HG03520 (cell line): ENCODE data around the gene ZDHHC1.
"Not testable (repeated sequence)": the region's sequence is repeated elsewhere in the genome, so short reads cannot be mapped to it uniquely, and the experiment has no call there.

Experiments used
- ATAC-seq: cut with Tn5 transposase; IDR thresholded peaks from one replicate; pipeline ENCODE4 v1.9.1; 2021; ENCODE audit warnings: mild to moderate bottlenecking, moderate library complexity; ENCODE audit not compliant: unreplicated experiment

ZDHHC1 gene

DNA sequence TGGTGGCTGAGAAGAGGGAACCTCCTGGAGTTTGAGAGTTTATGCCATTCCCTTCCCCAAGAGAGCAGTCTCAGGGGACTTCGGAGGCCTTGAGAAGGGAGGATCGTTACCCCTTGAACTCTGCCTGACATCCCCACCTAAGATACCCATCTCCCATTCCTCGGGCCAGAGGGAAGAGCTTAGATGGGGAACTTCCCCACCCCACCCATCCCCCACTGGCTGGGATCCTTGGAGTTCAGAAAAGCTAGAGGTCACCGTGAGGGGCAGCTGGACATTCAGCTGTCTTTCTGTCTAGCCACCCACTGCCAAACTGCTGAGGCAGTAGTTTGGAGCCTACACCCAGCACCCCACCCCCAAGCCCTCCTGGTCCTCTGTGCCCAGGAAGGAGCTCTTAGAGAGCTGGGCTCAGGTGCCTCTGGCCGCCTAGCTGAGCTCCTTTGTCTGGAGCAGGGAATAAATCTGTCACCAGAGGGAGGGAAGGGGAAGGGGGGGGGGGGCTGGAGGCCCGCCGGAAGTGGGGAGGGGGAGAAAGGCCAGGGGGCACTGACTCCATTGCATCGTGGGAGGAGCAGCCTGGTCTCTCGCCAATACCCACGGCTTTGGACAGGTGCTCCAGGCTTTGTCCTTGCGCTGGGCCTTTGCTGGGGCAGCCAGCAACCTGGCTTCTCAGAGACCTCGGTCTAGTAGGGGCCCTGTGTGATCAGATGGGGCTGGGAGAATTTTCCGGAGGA lies 15.7 kb upstream of the ZDHHC1 start:
- ATAC-seq, result no peak

DNA sequence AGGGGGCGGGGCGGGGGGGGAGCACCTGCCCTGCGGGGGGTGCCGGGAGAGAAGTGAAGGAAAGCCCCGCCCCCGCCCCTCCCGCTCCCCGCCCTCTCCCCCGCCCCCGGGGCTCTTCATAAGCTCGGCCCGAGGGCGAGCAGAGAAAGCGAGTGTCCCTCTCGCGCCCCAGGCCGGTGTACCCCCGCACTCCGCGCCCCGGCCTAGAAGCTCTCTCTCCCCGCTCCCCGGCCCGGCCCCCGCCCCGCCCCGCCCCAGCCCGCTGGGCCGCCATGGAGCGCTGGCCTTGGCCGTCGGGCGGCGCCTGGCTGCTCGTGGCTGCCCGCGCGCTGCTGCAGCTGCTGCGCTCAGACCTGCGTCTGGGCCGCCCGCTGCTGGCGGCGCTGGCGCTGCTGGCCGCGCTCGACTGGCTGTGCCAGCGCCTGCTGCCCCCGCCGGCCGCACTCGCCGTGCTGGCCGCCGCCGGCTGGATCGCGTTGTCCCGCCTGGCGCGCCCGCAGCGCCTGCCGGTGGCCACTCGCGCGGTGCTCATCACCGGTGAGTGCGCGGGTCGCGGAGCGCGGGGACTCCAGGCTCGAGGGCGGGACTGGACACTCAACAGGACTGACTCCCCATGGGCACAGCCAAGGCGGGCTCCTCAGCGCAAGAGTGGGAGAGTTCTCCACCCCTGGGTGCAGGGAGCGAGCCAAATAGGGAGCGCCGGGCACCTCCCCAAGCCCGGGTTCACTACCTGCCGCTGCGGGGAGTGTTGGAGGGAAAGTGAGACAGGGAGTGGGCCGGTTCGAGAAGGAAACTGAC lies 14.9 kb upstream of the ZDHHC1 start, which contains the start of gene HSD11B2:
HSD11B2 (plus strand) TSS at position 145 of the 798 bp plus-strand sequence; CDS start at position 273, 128 bp downstream.
- ATAC-seq, result no peak

DNA sequence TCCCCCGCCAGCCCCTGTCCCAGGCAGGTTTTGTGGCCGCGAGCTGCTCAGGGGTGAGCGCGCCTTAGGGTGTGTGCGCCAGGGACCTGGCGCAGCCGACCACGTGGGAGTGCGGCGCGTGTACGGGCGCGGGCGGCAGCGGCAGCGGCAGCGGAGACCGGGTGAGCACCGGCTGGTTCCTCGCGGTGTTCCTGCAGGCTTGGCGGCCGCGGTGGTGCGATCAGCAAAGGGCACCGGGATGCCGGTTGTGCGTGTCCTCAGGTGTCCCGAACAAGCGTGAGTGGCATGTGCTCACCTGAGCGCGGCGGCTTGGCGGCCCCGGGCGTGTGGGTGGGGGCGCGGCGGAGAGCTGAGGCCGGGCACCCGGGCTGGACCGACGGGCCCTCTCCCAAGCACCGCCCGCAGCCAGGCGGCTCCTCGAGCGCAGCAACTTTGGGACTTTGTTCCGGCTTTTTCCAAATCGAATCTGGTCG lies 14.3 kb upstream of the ZDHHC1 start:
- ATAC-seq, result no peak

DNA sequence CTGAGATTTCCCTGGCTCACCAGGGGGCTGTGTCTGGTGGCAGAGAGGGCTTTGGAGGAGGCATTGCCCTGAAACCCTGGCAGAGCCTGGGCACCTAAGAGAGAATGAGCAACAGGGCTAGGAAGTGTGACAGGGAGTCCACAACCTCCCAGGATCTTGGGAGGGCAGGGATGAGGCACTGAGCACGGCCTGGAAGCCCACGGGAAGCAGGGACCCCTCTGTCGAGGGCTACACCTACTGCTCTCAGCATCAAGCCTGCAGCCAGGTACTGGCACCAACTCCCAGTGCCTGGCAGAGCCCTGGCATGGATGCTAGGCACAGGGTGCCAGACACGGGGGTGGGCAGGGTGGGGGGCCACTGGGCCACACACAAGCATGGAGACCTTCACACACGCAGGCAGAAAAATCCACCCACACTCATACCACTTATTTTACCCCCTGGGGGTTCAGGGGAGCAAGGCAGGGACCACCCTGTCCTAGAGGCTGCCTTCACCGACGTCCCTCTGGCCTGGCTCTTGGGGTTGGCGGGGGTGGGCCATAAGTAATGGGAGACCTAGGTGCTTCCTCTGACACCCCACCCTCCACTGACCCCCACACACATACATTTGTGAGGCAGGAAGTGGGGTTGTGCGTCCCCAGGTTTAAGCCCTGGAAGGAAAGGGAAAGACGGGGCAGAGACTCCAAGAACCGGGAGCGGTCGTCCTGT lies 13.7 kb upstream of the ZDHHC1 start:
- ATAC-seq, result no peak

DNA sequence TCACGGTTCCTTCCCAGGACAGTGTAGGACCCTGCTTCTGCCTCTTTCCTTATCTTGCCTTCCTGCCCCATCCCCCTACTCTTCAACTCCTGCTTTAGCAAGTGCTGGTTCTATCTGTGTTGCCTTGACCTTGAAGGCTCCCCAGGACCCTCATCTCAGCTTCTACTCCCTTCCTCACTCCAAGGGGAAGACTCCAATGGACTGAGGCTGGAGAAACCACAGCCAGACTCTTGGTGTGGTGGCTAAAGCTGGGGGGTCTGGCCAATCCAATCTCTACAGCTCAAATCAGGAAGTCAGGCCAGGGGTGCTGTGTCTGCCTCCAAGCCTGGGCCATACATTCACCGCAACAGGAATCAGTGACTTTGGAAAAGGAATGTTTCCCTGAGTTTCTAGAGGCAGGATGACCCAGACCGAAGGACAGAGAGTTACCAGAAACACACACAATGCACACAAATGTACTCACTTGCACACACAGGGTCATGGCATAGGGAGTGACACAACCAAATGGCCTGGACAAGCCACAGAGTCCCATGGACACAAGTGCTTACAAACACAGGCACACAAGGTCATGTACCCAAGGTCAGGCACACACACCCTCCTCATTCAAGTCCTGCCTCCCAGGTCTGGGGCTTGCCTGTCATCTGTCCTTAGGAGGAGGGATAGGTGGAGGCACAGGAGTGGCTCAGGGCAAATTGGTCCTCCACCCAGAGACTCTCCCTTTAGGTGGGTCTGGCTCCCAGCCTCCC lies 12.9 kb upstream of the ZDHHC1 start:
- no peak for ATAC-seq

GRCh38 chr16:67428146-67428731 lies 12.0 kb upstream of the ZDHHC1 start:
- ATAC-seq, result no peak

DNA sequence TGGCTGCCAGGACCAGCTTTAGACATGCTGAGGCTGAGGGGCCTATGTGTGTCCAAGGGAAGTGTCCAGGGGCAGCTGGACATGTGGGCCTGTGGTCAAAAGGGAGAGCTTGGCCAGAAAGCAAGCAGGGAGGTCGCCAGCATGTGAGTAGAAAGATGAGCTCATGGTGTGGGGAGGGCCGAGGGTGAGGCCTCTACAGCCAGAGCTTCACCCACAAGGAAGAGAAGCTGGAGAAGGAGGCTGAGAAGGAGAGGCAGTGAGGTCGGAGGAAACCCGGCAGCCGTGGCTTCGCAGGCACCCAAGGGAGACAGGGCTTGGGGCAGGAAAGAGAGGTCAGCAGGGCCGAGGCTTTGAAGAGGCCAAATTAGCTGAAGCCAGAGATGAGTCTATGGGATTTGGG lies 10.7 kb upstream of the ZDHHC1 start:
- no peak for ATAC-seq

DNA sequence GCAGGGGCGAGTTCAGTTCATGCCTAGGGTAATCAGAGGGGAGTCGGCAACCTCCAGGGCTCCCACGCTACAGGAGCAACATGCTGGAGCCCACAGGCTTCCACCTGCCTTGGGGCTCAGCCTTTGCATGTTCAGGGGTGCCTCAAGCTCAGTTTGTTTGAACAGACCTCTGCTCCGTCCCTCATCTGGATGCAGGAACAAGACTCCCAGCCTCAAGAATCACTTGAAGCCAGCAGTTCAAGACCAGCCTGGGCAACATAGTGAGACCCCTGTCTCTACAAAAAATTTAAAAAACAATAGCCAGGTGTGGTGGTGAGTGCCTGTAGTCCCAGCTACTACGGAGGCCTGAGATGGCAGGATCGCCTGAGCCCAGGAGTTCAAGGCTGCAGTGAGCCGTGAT lies 9.7 kb upstream of the ZDHHC1 start:
- no peak for ATAC-seq

DNA sequence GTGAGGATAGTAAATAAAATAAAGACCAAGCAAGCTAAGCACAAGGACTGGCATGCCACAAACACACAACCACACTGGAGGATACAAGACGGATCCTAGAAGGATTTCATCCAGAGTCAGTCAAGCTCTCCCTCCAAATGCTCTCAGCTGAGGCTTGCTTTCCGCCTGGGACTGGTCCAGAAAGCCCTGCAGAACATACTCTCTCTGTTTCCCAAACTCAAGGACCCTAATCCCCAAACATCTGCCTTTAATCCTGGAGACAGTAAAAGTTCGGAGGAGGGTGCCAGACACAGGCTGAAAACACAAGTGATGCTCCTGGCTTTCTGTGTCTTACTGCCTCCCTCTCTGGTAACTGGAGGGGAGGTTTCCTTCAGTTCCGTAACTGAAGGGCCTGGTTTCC lies 9.3 kb upstream of the ZDHHC1 start:
- no peak for ATAC-seq

GRCh38 chr16:67425061-67425460 lies 8.8 kb upstream of the ZDHHC1 start:
- ATAC-seq, result no peak

DNA sequence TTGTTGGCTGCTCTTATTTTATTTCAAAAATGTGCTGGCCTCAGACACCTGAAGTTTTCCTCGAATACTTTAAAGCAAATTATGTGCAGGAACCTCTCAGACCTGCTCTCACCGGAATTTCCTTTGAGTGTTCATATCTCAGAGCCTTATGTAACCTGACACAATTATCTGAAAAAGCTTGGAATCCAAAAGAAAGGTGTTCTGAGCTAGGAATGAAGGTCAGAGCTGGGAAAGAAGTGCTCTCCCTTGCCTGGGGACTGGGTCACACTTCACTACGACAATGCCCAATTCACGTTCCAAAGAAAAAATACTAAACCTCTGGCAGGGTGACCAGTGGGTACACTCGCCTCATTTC lies 8.0 kb upstream of the ZDHHC1 start:
- no peak for ATAC-seq

- no peak for ATAC-seq
These were observed 7.5 kb upstream of the ZDHHC1 start for GRCh38 chr16:67423611-67424260.

DNA sequence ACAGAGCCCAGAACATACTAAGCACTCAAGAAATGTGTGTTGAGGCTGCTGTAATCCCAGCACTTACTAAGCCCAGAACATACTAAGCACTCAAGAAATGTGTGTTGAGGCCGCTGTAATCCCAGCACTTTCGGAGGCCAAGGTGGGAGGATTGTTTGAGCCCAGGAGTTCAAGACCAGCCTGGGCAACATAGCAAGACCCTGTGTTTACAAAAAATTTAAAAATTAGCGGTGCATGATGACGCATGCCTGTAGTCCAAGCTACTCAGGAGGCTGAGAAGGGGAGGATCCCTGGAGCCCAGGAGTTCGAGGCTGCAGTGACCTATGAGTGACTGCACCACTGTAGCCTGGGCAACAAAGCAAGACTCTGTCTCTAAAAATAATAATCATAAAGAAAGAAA lies 6.7 kb upstream of the ZDHHC1 start:
- no peak for ATAC-seq

DNA sequence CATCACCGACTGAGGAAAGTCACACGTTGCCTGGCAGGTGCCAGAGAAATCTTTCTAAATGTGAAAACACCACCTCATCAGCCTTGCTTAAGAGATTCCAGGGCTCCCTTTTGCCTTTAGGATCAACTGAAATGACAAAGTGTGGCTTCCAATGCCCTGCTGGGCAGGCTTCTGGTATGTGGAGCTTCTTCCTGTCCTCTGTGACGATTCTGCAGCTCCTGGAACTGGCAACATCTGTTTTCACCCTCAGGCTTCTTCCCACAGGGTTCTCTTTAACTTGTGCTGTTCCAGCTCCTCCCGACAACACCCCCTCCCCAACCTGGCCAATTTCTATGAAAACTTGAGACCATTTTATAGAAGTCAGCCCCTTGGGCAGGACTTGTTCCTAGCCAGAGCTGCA lies 4.8 kb upstream of the ZDHHC1 start:
- no peak for ATAC-seq

GRCh38 chr16:67419931-67420330 lies 3.7 kb upstream of the ZDHHC1 start:
- ATAC-seq, result no peak

- ATAC-seq, result no peak
These were observed 3.2 kb upstream of the ZDHHC1 start for GRCh38 chr16:67419502-67419901.

DNA sequence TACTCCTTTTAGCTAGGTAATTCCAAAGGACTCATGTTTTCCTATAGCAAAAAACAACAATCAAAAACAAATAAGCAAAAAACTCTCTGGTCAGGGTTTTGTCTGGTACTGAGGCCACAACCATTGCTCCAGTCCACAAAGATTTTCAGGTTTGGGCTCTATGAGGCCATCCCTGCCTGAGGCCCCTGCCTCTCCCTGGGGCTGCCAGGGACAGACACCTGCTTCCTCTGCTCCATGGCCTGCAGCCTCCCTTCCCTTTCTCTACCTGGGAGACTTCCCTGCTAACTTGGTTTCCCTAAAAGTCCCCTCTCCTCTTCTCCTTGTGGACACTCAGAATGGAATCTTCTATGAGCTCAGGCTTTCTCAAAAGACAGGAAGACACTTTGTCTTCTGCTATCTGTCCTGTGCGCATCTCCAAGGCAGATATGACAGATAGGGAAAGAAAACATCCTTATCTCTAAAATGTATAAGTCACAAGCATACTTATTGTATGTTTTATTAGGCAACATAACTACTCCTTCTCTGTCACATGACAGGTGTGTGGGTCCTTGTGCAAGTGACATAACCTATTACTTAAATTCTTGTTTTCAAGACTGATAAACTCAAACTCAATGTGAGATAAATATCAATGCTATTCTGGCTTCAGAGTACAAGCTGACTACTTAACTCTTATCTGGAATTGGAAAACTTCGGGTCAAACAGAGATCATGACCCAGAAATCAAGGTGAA lies 1.2 kb upstream of the ZDHHC1 start:
- no peak for ATAC-seq

DNA sequence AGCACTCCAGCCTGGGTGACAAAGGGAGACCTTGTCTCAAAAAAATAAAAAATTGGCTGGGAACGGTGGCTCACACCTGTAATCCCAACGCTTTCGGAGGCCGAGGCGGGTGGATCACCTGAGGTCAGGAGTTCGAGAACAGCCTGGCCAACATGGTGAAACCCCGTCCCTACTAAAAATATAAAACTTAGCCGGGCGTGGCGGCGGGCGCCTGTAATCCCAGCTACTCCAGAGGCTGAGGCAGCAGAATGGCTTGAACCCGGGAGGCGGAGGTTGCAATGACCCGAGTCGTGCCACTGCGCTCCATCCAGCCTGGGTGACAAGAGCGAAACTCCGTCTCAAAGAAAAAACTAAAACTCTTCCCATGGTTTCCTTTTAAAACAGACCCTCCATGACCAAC lies 856 bp downstream of the ZDHHC1 start:
- not testable (repeated sequence) for ATAC-seq
